DOHH2 (cell line): ENCODE data around the gene MGAT5.
A peak's percentile ranks its signal among the peaks of the same experiment; 100 is the strongest.

ENCODE experiments used
- H3F3A ChIP-seq: fragments of 200-600 bp; sonication (generic), shearing (Covaris generic); 2 replicates; pipeline ENCODE4 v1.6.0; 2016; ENCODE audit warnings: antibody characterized with exemption, mild to moderate bottlenecking; ENCODE audit not compliant: control insufficient read depth, insufficient read depth
- H3K27ac ChIP-seq: fragments of 200-600 bp; sonication (generic); 2 replicates; pipeline ENCODE4 v1.5.1; 2014; ENCODE audit warnings: low read depth, mild to moderate bottlenecking, low read length, moderate library complexity
- H3K27me3 ChIP-seq: fragments of 200-600 bp; sonication (generic); 2 replicates; pipeline ENCODE4 v1.6.1; 2014; ENCODE audit warnings: mild to moderate bottlenecking, low read length, mixed read lengths; ENCODE audit not compliant: control insufficient read depth
- H3K36me3 ChIP-seq: fragments of 200-600 bp; sonication (generic); 2 replicates; pipeline ENCODE4 v1.6.1; 2014; ENCODE audit warnings: mild to moderate bottlenecking, low read length, moderate library complexity, mixed read lengths; ENCODE audit not compliant: control insufficient read depth
- H3K4me1 ChIP-seq: fragments of 200-600 bp; sonication (generic); 2 replicates; pipeline ENCODE4 v1.6.1; 2014; ENCODE audit warnings: mild to moderate bottlenecking, low read length, mixed read lengths; ENCODE audit not compliant: control insufficient read depth
- H3K4me2 ChIP-seq: fragments of 200-600 bp; sonication (generic); 2 replicates; pipeline ENCODE4 v1.6.0; 2014; ENCODE audit warnings: mild to moderate bottlenecking, low read length, moderate library complexity
- H3K4me3 ChIP-seq: fragments of 200-600 bp; sonication (generic); 2 replicates; pipeline ENCODE4 v1.5.1; 2014; ENCODE audit warnings: mild to moderate bottlenecking, low read length, mixed read lengths
- H3K79me2 ChIP-seq: fragments of 200-600 bp; sonication (generic); 2 replicates; pipeline ENCODE4 v1.6.1; 2014; ENCODE audit warnings: mild to moderate bottlenecking, low read length, mixed read lengths; ENCODE audit not compliant: control insufficient read depth
- H3K9me2 ChIP-seq: fragments of 200-600 bp; sonication (generic); replicated peaks from 2 replicates; pipeline ENCODE4 v1.6.1; 2014; ENCODE audit warnings: mild to moderate bottlenecking, low read length, mixed read lengths; ENCODE audit not compliant: control insufficient read depth
- H3K9me3 ChIP-seq: fragments of 200-600 bp; sonication (generic); 2 replicates; pipeline ENCODE4 v1.6.1; 2014; ENCODE audit warnings: antibody characterized with exemption, low read length, mixed read lengths; ENCODE audit not compliant: control insufficient read depth, insufficient read depth
- H4K20me1 ChIP-seq: fragments of 200-600 bp; sonication (generic); 2 replicates; pipeline ENCODE4 v1.6.0; 2014; ENCODE audit warnings: low read depth, mild to moderate bottlenecking, antibody characterized with exemption, low read length, moderate library complexity; ENCODE audit not compliant: control insufficient read depth, insufficient read depth
- CTCF ChIP-seq: fragments of 200-600 bp; sonication (generic); IDR thresholded peaks from one replicate; pipeline ENCODE4 v1.5.1; 2014; ENCODE audit warnings: antibody characterized with exemption, mild to moderate bottlenecking, low read depth, low read length; ENCODE audit not compliant: poor library complexity, severe bottlenecking
- EZH2phosphoT487 ChIP-seq: fragments of 200-600 bp; sonication (generic); IDR thresholded peaks from 2 replicates; pipeline ENCODE4 v1.6.1; 2017; ENCODE audit warnings: borderline replicate concordance, mild to moderate bottlenecking, antibody characterized with exemption, low read length, moderate library complexity, mixed read lengths

The MGAT5 gene

GRCh38 chr2:134231301-134231964 lies 22.4 kb upstream of the MGAT5 start:
- H3K79me2 ChIP-seq = peaks cover 94% of the 10 kb centered on the region
- no peaks in the 10 kb centered on the region for H3K9me2 ChIP-seq
- peak overlapping the region; percentile 95 for H3K27ac ChIP-seq
- H4K20me1 ChIP-seq = 0 out of 2 replicates have a peak, but pooled peaks cover 5% of the 10 kb centered on the region
- TF ChIP-seq EZH2phosphoT487 (no peak), CTCF (no peak)
- peak overlapping the region; percentile 81 for H3K4me2 ChIP-seq
- H3K4me3 ChIP-seq = peak overlapping the region; percentile 63
- peaks cover 15% of the 10 kb centered on the region for H3K36me3 ChIP-seq
- H3K27me3 ChIP-seq = no peaks in the 10 kb centered on the region
- peaks cover 26% of the 10 kb centered on the region for H3F3A ChIP-seq
- peaks cover 83% of the 10 kb centered on the region for H3K4me1 ChIP-seq
- peaks cover 18% of the 10 kb centered on the region for H3K9me3 ChIP-seq

DNA sequence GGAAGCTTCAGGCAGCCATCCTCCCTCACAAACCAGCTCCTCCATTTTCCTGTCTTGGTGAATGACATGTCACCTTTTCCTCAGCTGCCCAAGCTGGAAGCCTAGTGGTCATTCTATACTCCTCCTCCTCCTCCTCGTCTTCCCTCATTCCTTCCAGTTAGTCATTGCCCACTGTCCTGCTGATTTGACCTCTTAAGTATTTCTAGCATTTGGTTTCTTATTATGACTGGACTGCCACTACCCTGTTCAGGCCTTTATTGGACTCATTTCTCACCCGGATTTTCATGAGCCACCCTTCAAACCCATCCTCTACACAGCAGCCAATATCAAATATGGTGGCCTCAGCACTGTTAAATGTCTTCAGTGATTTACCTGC lies 21.9 kb upstream of the MGAT5 start:
- Histone ChIP-seq H4K20me1 (0 out of 2 replicates have a peak, but pooled peaks cover 5% of the 10 kb centered on the region), H3K79me2 (peaks cover 94% of the 10 kb centered on the region), H3K4me2 (peak overlapping the region; percentile 81), H3K27me3 (no peaks in the 10 kb centered on the region), H3K27ac (peak overlapping the region; percentile 95), H3K9me3 (peaks cover 18% of the 10 kb centered on the region), H3K4me1 (peaks cover 89% of the 10 kb centered on the region), H3K9me2 (no peaks in the 10 kb centered on the region), H3K4me3 (peak overlapping the region; percentile 63), H3F3A (peaks cover 26% of the 10 kb centered on the region), H3K36me3 (peaks cover 15% of the 10 kb centered on the region)
- TF ChIP-seq CTCF = no peak
- TF ChIP-seq EZH2phosphoT487 = no peak

GRCh38 chr2:134232461-134232860 lies 21.4 kb upstream of the MGAT5 start:
- peaks cover 90% of the 10 kb centered on the region for H3K4me1 ChIP-seq
- H3K36me3 ChIP-seq = peaks cover 11% of the 10 kb centered on the region
- H3K9me3 ChIP-seq = peaks cover 14% of the 10 kb centered on the region
- H3K79me2 ChIP-seq = peaks cover 93% of the 10 kb centered on the region
- H3K27ac ChIP-seq = peak overlapping the region; percentile 95
- peak overlapping the region; percentile 63 for H3K4me3 ChIP-seq
- peak overlapping the region; percentile 81 for H3K4me2 ChIP-seq
- TF ChIP-seq EZH2phosphoT487 (no peak), CTCF (no peak)
- H3F3A ChIP-seq = peaks cover 26% of the 10 kb centered on the region
- no peaks in the 10 kb centered on the region for H3K27me3 ChIP-seq
- 0 out of 2 replicates have a peak, but pooled peaks cover 5% of the 10 kb centered on the region for H4K20me1 ChIP-seq
- no peaks in the 10 kb centered on the region for H3K9me2 ChIP-seq
